H1 (cell line): ENCODE measurements around the gene SNED1.

Experiments
- BACH1 ChIP-seq: IDR thresholded peaks from 2 replicates; pipeline ENCODE4 v1.6.1; 2012; ENCODE audit warnings: low read length, improper control_type of control experiment
- CREB1 ChIP-seq: IDR thresholded peaks from 2 replicates; pipeline ENCODE4 v1.6.1; 2012; ENCODE audit warnings: inconsistent platforms
- EZH2 ChIP-seq: fragments of 200-600 bp; sonication (generic); IDR thresholded peaks from 2 replicates; pipeline ENCODE4 v1.7.1; 2012; ENCODE audit warnings: low read depth, mild to moderate bottlenecking, moderate library complexity, low read length, inconsistent platforms; ENCODE audit not compliant: severe bottlenecking
- JUN ChIP-seq: IDR thresholded peaks from 2 replicates; pipeline ENCODE4 v1.6.1; 2011; ENCODE audit warnings: low read depth, mild to moderate bottlenecking, improper control_type of control experiment, low read length
- POLR2AphosphoS5 ChIP-seq: IDR thresholded peaks from 2 replicates; pipeline ENCODE4 v1.6.1; 2011; ENCODE audit warnings: low read depth, low read length
- RBBP5 ChIP-seq: IDR thresholded peaks from 2 replicates; pipeline ENCODE4 v1.7.1; 2012; ENCODE audit warnings: low read depth, mild to moderate bottlenecking, inconsistent platforms, low read length, moderate library complexity, borderline replicate concordance
- SIN3A ChIP-seq, 2 experiments: IDR thresholded peaks in 1 of 2; conservative IDR thresholded peaks in 1 of 2; 2 replicates each; pipeline ENCODE4 v1.6.1; 2011 to 2012; ENCODE audit warnings: low read length in 2 of 2, improper control_type of control experiment in 1 of 2, low read depth in 1 of 2, mild to moderate bottlenecking in 1 of 2
- SRF ChIP-seq: IDR thresholded peaks from 2 replicates; pipeline ENCODE4 v1.6.1; 2011; ENCODE audit warnings: mild to moderate bottlenecking, low read depth, low read length, moderate library complexity
- TAF1 ChIP-seq: IDR thresholded peaks from 2 replicates; pipeline ENCODE4 v1.6.1; 2011; ENCODE audit warnings: mild to moderate bottlenecking, low read depth, low read length
- TEAD4 ChIP-seq: IDR thresholded peaks from 2 replicates; pipeline ENCODE4 v1.6.1; 2012; ENCODE audit warnings: low read depth, low read length, inconsistent platforms, mixed read lengths
- YY1 ChIP-seq: IDR thresholded peaks from 2 replicates; pipeline ENCODE4 v1.6.1; 2011; ENCODE audit warnings: low read depth, mild to moderate bottlenecking, low read length
- TF ChIP-seq, protein P1 (sequence below), 3 experiments: IDR thresholded peaks; 1 replicate in 2 of 3; 2 replicates in 1 of 3; pipeline versions ENCODE4 v1.5.1 to v1.6.1; 2011; ENCODE audit warnings: low read length in 3 of 3, mild to moderate bottlenecking in 3 of 3, inconsistent platforms in 2 of 3, low read depth in 1 of 3, moderate library complexity in 1 of 3; ENCODE audit not compliant: insufficient read depth in 1 of 3; ENCODE audit errors: control extremely low read depth in 1 of 3

DNA sequence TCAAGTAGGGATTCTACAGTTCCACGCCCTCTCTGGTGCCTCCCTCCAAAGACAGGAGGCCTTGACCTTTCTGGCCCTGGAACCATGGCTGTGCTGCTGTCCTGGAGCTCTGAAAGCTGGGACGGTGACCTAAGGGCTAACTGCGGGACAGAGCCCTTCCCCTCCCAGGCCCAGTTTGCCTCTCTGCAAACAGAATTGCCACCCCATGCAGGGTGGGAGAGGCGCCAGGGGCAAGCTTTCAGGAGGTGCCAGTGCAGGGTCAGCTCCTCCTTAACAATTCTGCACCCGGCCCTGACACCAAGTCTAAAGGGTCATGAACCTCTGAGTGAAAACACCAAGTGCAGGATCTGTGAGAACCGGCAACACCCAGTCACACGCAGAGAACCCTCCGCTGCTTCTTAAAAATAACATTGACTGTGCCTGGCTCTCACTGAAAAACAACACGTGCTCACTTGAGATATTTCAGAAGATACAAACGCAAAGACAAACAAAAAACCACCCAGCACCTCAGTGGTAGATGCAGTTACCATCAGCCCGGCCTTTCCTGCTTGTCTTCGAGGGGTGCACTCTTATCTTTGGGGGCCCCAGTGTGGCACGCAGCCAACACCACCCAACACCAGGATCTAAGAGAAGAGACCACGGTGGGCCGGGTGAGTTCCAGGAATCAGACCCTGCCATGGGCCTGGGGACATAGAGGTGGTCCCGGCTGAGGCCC is 1.1 kb upstream of the SNED1 start:
- TF ChIP-seq SIN3A (conservative IDR thresholded peaks at IDR 0.05 in 1 of 2, IDR thresholded peaks at IDR 0.05 in 1 of 2; ENCODE audit: low read depth in 1 of 2, low read length in 2 of 2) (no peak), CREB1 (no peak), RBBP5 (no peak), POLR2AphosphoS5 (no peak), EZH2 (no peak), BACH1 (no peak), SRF (no peak), JUN (no peak), TEAD4 (no peak), YY1 (no peak), TAF1 (no peak)
- TF ChIP-seq, protein P1, sequence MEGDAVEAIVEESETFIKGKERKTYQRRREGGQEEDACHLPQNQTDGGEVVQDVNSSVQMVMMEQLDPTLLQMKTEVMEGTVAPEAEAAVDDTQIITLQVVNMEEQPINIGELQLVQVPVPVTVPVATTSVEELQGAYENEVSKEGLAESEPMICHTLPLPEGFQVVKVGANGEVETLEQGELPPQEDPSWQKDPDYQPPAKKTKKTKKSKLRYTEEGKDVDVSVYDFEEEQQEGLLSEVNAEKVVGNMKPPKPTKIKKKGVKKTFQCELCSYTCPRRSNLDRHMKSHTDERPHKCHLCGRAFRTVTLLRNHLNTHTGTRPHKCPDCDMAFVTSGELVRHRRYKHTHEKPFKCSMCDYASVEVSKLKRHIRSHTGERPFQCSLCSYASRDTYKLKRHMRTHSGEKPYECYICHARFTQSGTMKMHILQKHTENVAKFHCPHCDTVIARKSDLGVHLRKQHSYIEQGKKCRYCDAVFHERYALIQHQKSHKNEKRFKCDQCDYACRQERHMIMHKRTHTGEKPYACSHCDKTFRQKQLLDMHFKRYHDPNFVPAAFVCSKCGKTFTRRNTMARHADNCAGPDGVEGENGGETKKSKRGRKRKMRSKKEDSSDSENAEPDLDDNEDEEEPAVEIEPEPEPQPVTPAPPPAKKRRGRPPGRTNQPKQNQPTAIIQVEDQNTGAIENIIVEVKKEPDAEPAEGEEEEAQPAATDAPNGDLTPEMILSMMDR (IDR thresholded peaks at IDR 0.05; ENCODE audit: control extremely low read depth in 1 of 3, insufficient read depth in 1 of 3, low read depth in 1 of 3, low read length in 3 of 3) = no peak
